Common myeloid progenitor, CD34-positive (primary cell): Measurements from ENCODE around the gene ACTL7B. TPM values are rescaled to one million over a fixed set of nuclear protein-coding genes. Genes with fewer than 3 reads are reported as not detected.
"Not testable (repeated sequence)": the region's sequence is repeated elsewhere in the genome, so short reads cannot be mapped to it uniquely, and the experiment has no call there.

Source experiments
- CTCF ChIA-PET: fragments of 350-600 bp; sonication (Branson Sonifier 250); formaldehyde crosslinking; loops from one replicate; lab custom pipeline; 2021; ENCODE audit warnings: antibody characterized with exemption; lab: Charles Lee
- POLR2A ChIA-PET: fragments of 350-600 bp; sonication (Branson Sonifier 250); formaldehyde crosslinking; loops from one replicate; lab custom pipeline; 2021; ENCODE audit warnings: antibody characterized with exemption; lab: Charles Lee
- DNase-seq, 3 donors: peaks; one replicate each; pipeline versions ENCODE4 v3.0.0 to v3.0.0-alpha.2; 2013
- H3K27ac ChIP-seq, 2 experiments: 1 replicate in 1 of 2; 2 replicates in 1 of 2; pipeline ENCODE4 v1.7.0; 2013; ENCODE audit warnings: inconsistent platforms in 2 of 2, low read length in 2 of 2, mild to moderate bottlenecking in 2 of 2, low read depth in 1 of 2, moderate library complexity in 1 of 2; ENCODE audit not compliant: severe bottlenecking in 2 of 2, insufficient read depth in 1 of 2, poor library complexity in 1 of 2
- H3K27me3 ChIP-seq, 5 experiments: replicated peaks in 2 of 5; 1 replicate in 3 of 5; 2 replicates in 2 of 5; pipeline versions ENCODE4 v1.6.1 to v1.7.0; 2013; ENCODE audit warnings: low read length in 4 of 5, mild to moderate bottlenecking in 2 of 5, moderate library complexity in 2 of 5, inconsistent platforms in 1 of 5; ENCODE audit not compliant: insufficient read depth in 5 of 5, control insufficient read depth in 4 of 5
- H3K36me3 ChIP-seq, 4 experiments: 1 replicate in 2 of 4; 2 replicates in 2 of 4; pipeline versions ENCODE4 v1.6.1 to v1.7.0; 2013; ENCODE audit warnings: low read length in 3 of 4, control low read depth in 1 of 4, mild to moderate bottlenecking in 1 of 4; ENCODE audit not compliant: control insufficient read depth in 4 of 4, insufficient read depth in 4 of 4
- H3K4me1 ChIP-seq, 4 experiments: 1 replicate in 3 of 4; 2 replicates in 1 of 4; pipeline versions ENCODE4 v1.6.1 to v1.7.1; 2013; ENCODE audit warnings: low read length in 3 of 4, mild to moderate bottlenecking in 3 of 4, control low read depth in 1 of 4, inconsistent platforms in 1 of 4, moderate library complexity in 1 of 4; ENCODE audit not compliant: control insufficient read depth in 4 of 4, insufficient read depth in 4 of 4; ENCODE audit errors: control extremely low read depth in 1 of 4
- H3K4me3 ChIP-seq, 7 experiments: 1 replicate in 4 of 7; 2 replicates in 3 of 7; pipeline versions ENCODE4 v1.5.1 to v1.7.0; 2013; ENCODE audit warnings: mild to moderate bottlenecking in 7 of 7, low read length in 6 of 7, moderate library complexity in 6 of 7, inconsistent platforms in 2 of 7, low read depth in 2 of 7, control low read depth in 1 of 7; ENCODE audit not compliant: insufficient read depth in 4 of 7, control insufficient read depth in 1 of 7; ENCODE audit errors: extremely low read depth in 1 of 7
- H3K9me3 ChIP-seq, 5 experiments: 1 replicate in 4 of 5; 2 replicates in 1 of 5; pipeline versions ENCODE4 v1.6.1 to v1.7.1; 2013; ENCODE audit warnings: low read length in 4 of 5, mild to moderate bottlenecking in 2 of 5, inconsistent platforms in 1 of 5, low read depth in 1 of 5, moderate library complexity in 1 of 5; ENCODE audit not compliant: control insufficient read depth in 4 of 5, insufficient read depth in 2 of 5; ENCODE audit errors: control extremely low read depth in 1 of 5
- WGBS: methylation state at CpG from one replicate; pipeline ENCODE4 v1.1.5; 2013; ENCODE audit not compliant: insufficient coverage; 5-methylcytosine and 5-hydroxymethylcytosine counted together
- polyA plus RNA-seq: library from polyadenylated mRNA; unstranded; fragments of 120-200 nt; gene quantifications from one replicate; pipeline ENCODE4 v1.2.1, GENCODE V29; 2013

Gene ACTL7B, protein sequence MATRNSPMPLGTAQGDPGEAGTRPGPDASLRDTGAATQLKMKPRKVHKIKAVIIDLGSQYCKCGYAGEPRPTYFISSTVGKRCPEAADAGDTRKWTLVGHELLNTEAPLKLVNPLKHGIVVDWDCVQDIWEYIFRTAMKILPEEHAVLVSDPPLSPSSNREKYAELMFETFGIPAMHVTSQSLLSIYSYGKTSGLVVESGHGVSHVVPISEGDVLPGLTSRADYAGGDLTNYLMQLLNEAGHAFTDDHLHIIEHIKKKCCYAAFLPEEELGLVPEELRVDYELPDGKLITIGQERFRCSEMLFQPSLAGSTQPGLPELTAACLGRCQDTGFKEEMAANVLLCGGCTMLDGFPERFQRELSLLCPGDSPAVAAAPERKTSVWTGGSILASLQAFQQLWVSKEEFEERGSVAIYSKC
- polyA plus RNA-seq = 0.03 TPM

DNA sequence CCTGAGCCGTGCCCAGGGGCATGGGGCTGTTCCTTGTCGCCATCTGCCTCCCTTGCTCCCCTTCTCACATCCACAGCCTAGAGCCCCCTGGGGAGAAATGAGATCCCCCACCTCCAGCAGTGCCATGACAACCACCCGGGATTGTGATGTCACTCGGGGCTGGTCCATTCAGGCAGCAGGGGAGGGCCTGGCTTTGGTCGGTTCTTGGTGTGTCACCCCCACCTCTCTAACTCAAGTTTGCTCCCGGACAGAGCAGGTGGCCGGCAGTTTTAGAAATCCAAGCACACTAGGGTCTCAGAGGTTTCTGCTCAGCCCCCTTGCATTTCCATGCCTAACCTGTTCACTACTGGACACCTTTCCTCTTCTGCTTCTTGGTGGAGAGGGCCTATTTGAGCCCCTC lies at the start of gene ACTL7B:
Gene ACTL7B, minus strand, starts transcription at position 99 of the 400 bp plus-strand sequence. Its CDS starts 56 bp downstream, at position 43.
- Histone ChIP-seq H3K27me3 (peaks cover 0 to 3% (median 0%) of the 10 kb centered on the region in 5 experiments), H3K4me3 (no peak within 1 kb of the TSS), H3K36me3 (no peaks in the 10 kb centered on the region), H3K27ac (no peak within 1 kb of the TSS), H3K9me3 (no peaks in the 10 kb centered on the region), H3K4me1 (no peaks in the 10 kb centered on the region)
- 98% methylated on average over 7 of the region's 7 CpGs for WGBS
- ChIA-PET POLR2A (no interaction called here), CTCF (no interaction called here)
- no peak for DNase-seq

DNA sequence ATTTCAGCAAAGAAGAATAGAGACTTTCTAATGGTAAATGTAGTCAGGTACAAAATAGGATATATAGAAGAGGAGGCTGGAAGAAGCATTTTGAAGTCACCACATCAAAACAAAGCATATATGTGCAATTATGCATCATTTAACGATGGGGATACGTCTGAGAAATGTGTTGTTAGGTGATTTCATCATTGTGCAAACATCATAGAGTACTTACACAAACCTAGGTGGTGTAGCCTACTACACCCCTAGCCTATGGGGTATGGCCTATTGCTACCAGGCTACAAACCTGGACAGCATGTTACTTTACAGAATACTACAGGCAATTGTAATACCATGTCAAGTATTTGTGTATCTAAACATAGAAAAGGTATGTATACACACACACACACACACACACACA lies 49.7 kb upstream of the ACTL7B start:
- ChIA-PET POLR2A (no interaction called here), CTCF (no interaction called here)
- Histone ChIP-seq H3K27ac (no peak overlapping the region), H3K36me3 (peaks cover 20 to 86% (median 62%) of the 10 kb centered on the region in 4 experiments), H3K4me1 (no peaks in the 10 kb centered on the region), H3K9me3 (no peaks in the 10 kb centered on the region), H3K27me3 (no peaks in the 10 kb centered on the region), H3K4me3 (no peak overlapping the region)
- WGBS = no CpG with 5 or more reads among the region's 2 CpGs
- DNase-seq = no peak

DNA sequence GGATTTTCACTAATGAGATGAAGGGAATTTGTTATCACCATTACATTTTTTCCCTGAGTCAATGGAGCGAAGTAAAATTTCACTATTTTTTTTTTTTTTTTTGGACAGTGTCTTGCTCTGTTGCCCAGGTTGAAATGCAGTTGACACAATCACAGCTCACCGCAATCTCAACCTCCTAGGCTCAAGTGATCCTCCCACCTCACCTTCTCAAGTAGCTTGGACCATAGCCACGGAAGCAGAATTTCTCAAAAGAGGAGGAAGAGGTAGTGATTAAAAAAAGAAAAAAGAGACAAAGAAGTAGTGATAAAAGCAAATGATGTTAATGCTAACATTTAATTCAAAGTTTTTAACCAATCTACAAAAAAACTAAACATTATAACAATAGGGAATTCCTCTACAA lies 48.4 kb upstream of the ACTL7B start:
- no peak for DNase-seq
- H3K9me3 ChIP-seq = no peaks in the 10 kb centered on the region
- H3K36me3 ChIP-seq = peaks cover 20 to 87% (median 63%) of the 10 kb centered on the region in 4 experiments
- 100% methylated on average over 1 of the region's 3 CpGs for WGBS
- no peak overlapping the region for H3K27ac ChIP-seq
- no peaks in the 10 kb centered on the region for H3K4me1 ChIP-seq
- CTCF ChIA-PET = no interaction called here
- H3K4me3 ChIP-seq = no peak overlapping the region
- POLR2A ChIA-PET = no interaction called here
- no peaks in the 10 kb centered on the region for H3K27me3 ChIP-seq

DNA sequence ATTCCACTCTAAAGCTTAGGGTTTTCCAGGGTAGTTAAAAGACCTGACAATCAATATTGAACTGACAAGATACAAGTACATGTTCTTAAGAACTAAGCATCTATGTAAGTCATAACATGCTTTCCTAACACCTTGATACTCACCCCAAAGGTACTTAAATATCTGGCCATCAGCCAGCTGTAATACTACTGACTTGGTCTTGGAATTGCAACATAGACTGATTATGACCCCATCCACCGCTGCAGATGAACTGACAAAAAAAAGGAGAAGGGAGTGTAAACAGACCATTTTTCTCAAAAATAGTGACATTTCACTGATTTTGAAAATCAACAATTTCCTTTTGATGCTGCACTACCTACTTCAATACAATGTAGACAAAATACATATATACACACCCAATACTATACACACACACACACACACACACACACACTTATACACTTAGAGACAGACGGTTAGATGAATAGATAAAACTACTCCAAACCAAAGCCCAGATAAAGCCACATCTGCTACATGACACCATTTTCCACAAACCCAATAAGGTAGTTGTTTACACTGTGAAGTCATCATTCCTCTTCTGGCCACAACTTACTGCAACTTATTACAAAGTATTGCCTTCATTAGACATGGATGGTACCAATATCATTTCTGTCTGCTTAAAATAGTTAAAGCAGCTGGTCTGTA lies 47.8 kb upstream of the ACTL7B start:
- no peaks in the 10 kb centered on the region for H3K4me1 ChIP-seq
- H3K27ac ChIP-seq = no peak overlapping the region
- H3K27me3 ChIP-seq = no peaks in the 10 kb centered on the region
- no peaks in the 10 kb centered on the region for H3K9me3 ChIP-seq
- ChIA-PET CTCF (no interaction called here), POLR2A (no interaction called here)
- 100% methylated on average over 2 of the region's 2 CpGs for WGBS
- H3K4me3 ChIP-seq = no peak overlapping the region
- peaks cover 20 to 82% (median 60%) of the 10 kb centered on the region in 4 experiments for H3K36me3 ChIP-seq
- DNase-seq = no peak

DNA sequence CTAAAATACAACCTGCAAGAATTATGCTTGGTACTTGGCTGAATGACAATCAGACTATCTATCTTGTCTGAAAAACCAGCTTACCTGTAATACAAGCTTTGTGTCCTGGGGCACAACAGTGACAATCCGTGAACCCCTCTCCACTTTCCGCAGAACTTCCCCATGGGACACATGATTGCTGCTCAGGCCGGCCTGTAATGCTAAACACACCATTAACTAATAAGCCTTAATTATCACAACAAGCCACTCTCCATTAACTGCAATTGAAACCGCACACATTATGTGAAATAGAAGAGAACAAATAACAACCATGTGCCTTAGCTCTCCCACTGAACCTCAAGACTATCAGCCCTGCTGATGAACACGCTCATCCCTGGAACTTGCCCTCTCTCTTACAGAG lies 44.4 kb upstream of the ACTL7B start:
- no peak overlapping the region for H3K27ac ChIP-seq
- POLR2A ChIA-PET = no interaction called here
- no peaks in the 10 kb centered on the region for H3K27me3 ChIP-seq
- CTCF ChIA-PET = interaction anchor here (1.4 kb wide), 1 partner anchor 52 kb away, joined by 3 read pairs; no protein-coding TSS in a partner anchor
- no peak overlapping the region for H3K4me3 ChIP-seq
- no peak for DNase-seq
- no peaks in the 10 kb centered on the region for H3K4me1 ChIP-seq
- H3K36me3 ChIP-seq = peaks cover 15 to 83% (median 56%) of the 10 kb centered on the region in 4 experiments
- 97% methylated on average over 5 of the region's 5 CpGs for WGBS
- no peaks in the 10 kb centered on the region for H3K9me3 ChIP-seq

DNA sequence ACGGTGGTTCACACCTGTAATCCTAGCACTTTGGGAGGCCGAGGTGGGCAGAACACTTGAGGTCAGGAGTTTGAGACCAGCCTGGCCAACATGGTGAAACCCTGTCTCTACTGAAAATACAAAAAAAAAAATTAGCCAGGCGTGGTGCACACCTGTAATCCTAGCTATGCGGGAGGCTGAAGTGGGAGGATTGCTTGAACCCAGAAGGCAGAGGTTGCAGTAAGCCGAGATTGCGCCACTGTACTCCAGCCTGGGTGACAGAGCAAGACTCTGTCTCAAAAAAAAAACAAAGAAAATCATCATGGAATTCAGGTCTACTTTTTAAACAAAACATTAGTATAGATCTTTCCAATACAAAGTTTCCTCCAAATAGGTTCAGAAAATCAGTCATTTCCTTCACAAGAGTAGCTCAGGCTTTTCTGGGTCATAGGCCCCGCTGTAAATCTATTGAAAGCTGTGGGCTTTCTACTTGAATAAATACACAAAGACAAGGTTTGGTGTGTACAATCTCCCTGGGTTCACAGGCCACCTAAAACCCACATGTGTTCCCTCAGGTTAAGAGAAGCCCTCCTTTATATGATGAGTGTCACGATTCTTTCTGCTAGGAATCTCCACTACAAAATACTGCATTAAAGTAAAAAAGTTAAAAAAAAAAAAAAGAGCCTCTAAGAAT lies 43.4 kb upstream of the ACTL7B start:
- H3K4me1 ChIP-seq, POLR2A ChIA-PET, H3K27ac ChIP-seq, H3K9me3 ChIP-seq, H3K4me3 ChIP-seq, DNase-seq, H3K27me3 ChIP-seq: not testable (repeated sequence)
- CTCF ChIA-PET = interaction anchor here (0.6 to 1.4 kb wide), 3 partner anchors 10 to 1713 kb away, joined by 3 read pairs; no protein-coding TSS in a partner anchor
- peaks cover 20 to 91% (median 56%) of the 10 kb centered on the region in 4 experiments for H3K36me3 ChIP-seq
- WGBS = 98% methylated on average over 7 of the region's 8 CpGs
